Measurements from ENCODE around the gene FBXO7. TPM values are rescaled to one million over a fixed set of nuclear protein-coding genes. Genes with fewer than 3 reads are reported as not detected.

The FBXO7 gene
- total RNA-seq, 5 donors from 2014 or later (not counting 1 experiment from before 2014, with no cell fraction given), result 77.8 to 127 (median 83.4) TPM

GRCh38 chr22:32511776-32512175, 37.2 kb downstream of the FBXO7 start:
- WGBS (ENCODE audit: insufficient coverage), result 80% methylated on average over 1 of the region's 2 CpGs
- no peaks in the 10 kb centered on the region for H3K27me3 Mint-ChIP-seq
- no peaks in the 10 kb centered on the region for H3K4me1 Mint-ChIP-seq
- H3K27ac ChIP-seq (ENCODE audit: low read length), result no peak overlapping the region
- H3K9me3 Mint-ChIP-seq, result no peaks in the 10 kb centered on the region
- H3K4me3 ChIP-seq (ENCODE audit: control insufficient read depth in 1 of 2, extremely low read depth in 1 of 2, low read length in 1 of 2), result no peak overlapping the region
- no peak overlapping the region for H3K4me3 Mint-ChIP-seq
- no peak for DNase-seq
- H3K4me1 ChIP-seq (ENCODE audit: control insufficient read depth in 1 of 2, extremely low read depth in 1 of 2, insufficient read depth in 2 of 2, low read length in 2 of 2), result no peaks in the 10 kb centered on the region
- ChIA-PET POLR2A (interaction anchor here in 1 of 2 donors (0.6 kb wide), 1 partner anchor 11 kb away, joined by 5 read pairs; no protein-coding TSS in a partner anchor), CTCF (no interaction called here)
- H3K27ac Mint-ChIP-seq, result no peak overlapping the region
- no peak for ATAC-seq (replicated peaks in 1 of 4)
- H3K9me3 ChIP-seq, result no peaks in the 10 kb centered on the region
- peaks cover 4% of the 10 kb centered on the region for H3K36me3 Mint-ChIP-seq
- H3K27me3 ChIP-seq (replicated peaks in 1 of 2; ENCODE audit: control insufficient read depth in 2 of 2, extremely low read depth in 1 of 2, insufficient read depth in 2 of 2, low read length in 1 of 2), result peaks cover 0 to 3% of the 10 kb centered on the region in 2 experiments
- H3K36me3 ChIP-seq (ENCODE audit: control insufficient read depth in 2 of 2, extremely low read depth in 1 of 2, insufficient read depth in 1 of 2, low read length in 1 of 2), result no peaks in the 10 kb centered on the region

GRCh38 chr22:32512267-32512982, 37.8 kb downstream of the FBXO7 start:
- H3K27ac Mint-ChIP-seq, result no peak overlapping the region
- no peak overlapping the region for H3K4me3 Mint-ChIP-seq
- no peak overlapping the region for H3K27ac ChIP-seq (ENCODE audit: low read length)
- H3K27me3 Mint-ChIP-seq, result no peaks in the 10 kb centered on the region
- H3K36me3 ChIP-seq (ENCODE audit: control insufficient read depth in 2 of 2, extremely low read depth in 1 of 2, insufficient read depth in 1 of 2, low read length in 1 of 2), result no peaks in the 10 kb centered on the region
- H3K27me3 ChIP-seq (replicated peaks in 1 of 2; ENCODE audit: control insufficient read depth in 2 of 2, extremely low read depth in 1 of 2, insufficient read depth in 2 of 2, low read length in 1 of 2), result peaks cover 0 to 3% of the 10 kb centered on the region in 2 experiments
- H3K36me3 Mint-ChIP-seq, result peaks cover 4% of the 10 kb centered on the region
- no peaks in the 10 kb centered on the region for H3K9me3 Mint-ChIP-seq
- H3K4me1 Mint-ChIP-seq, result no peaks in the 10 kb centered on the region
- H3K9me3 ChIP-seq, result no peaks in the 10 kb centered on the region
- DNase-seq (no peak), ATAC-seq (replicated peaks in 1 of 4) (no peak)
- CTCF ChIA-PET, result no interaction called here
- H3K4me3 ChIP-seq (ENCODE audit: control insufficient read depth in 1 of 2, extremely low read depth in 1 of 2, low read length in 1 of 2), result no peak overlapping the region
- POLR2A ChIA-PET, result interaction anchor here in 1 of 2 donors (0.6 kb wide), 1 partner anchor 11 kb away, joined by 5 read pairs; no protein-coding TSS in a partner anchor
- H3K4me1 ChIP-seq (ENCODE audit: control insufficient read depth in 1 of 2, extremely low read depth in 1 of 2, insufficient read depth in 2 of 2, low read length in 2 of 2), result no peaks in the 10 kb centered on the region
- 88% methylated on average over 3 of the region's 8 CpGs for WGBS (ENCODE audit: insufficient coverage)

GRCh38 chr22:32515084-32515483, 40.5 kb downstream of the FBXO7 start:
- WGBS (ENCODE audit: insufficient coverage), result no CpG with 5 or more reads among the region's 2 CpGs
- H3K9me3 ChIP-seq, result no peaks in the 10 kb centered on the region
- ATAC-seq (replicated peaks in 1 of 4), result no peak
- no peak overlapping the region for H3K27ac ChIP-seq (ENCODE audit: low read length)
- Mint-ChIP-seq H3K4me3 (no peak overlapping the region), H3K4me1 (no peaks in the 10 kb centered on the region), H3K27ac (no peak overlapping the region), H3K27me3 (no peaks in the 10 kb centered on the region), H3K9me3 (peaks cover 0 to 2% (median 0%) of the 10 kb centered on the region in 3 donors), H3K36me3 (peaks cover 2% of the 10 kb centered on the region)
- POLR2A ChIA-PET, result no interaction called here
- no peak overlapping the region for H3K4me3 ChIP-seq (ENCODE audit: control insufficient read depth in 1 of 2, extremely low read depth in 1 of 2, low read length in 1 of 2)
- no peaks in the 10 kb centered on the region for H3K36me3 ChIP-seq (ENCODE audit: control insufficient read depth in 2 of 2, extremely low read depth in 1 of 2, insufficient read depth in 1 of 2, low read length in 1 of 2)
- no peak for DNase-seq
- H3K4me1 ChIP-seq (ENCODE audit: control insufficient read depth in 1 of 2, extremely low read depth in 1 of 2, insufficient read depth in 2 of 2, low read length in 2 of 2), result no peaks in the 10 kb centered on the region
- CTCF ChIA-PET, result no interaction called here
- peaks cover 0 to 3% of the 10 kb centered on the region in 2 experiments for H3K27me3 ChIP-seq (replicated peaks in 1 of 2; ENCODE audit: control insufficient read depth in 2 of 2, extremely low read depth in 1 of 2, insufficient read depth in 2 of 2, low read length in 1 of 2)

DNA sequence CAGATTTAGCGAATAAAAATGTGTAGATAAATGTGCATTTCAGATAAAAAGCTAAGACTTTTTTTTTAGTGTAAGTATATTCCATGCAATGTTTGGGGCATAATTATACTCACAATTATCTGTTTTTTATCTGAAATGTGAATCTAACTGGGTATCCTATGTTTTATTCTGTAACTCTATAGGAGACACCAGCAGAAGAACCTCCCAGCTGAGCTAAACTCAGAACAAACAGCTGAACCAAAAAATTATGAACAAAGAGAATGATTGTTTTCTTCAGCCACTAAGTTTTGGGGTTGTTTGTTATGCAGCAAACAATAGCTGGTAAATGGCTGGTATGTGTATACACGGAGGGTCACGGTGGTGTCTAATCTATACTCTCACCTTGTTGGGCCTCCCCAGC, 42.9 kb downstream of the FBXO7 start:
- no CpG with 5 or more reads among the region's 3 CpGs for WGBS (ENCODE audit: insufficient coverage)
- no peak overlapping the region for H3K27ac ChIP-seq (ENCODE audit: low read length)
- DNase-seq (no peak), ATAC-seq (replicated peaks in 1 of 4) (no peak)
- ChIA-PET POLR2A (no interaction called here), CTCF (no interaction called here)
- H3K9me3 ChIP-seq, result no peaks in the 10 kb centered on the region
- Mint-ChIP-seq H3K27me3 (no peaks in the 10 kb centered on the region), H3K4me1 (no peaks in the 10 kb centered on the region), H3K9me3 (peaks cover 0 to 2% (median 0%) of the 10 kb centered on the region in 3 donors), H3K36me3 (peaks cover 2% of the 10 kb centered on the region), H3K27ac (no peak overlapping the region), H3K4me3 (no peak overlapping the region)
- no peaks in the 10 kb centered on the region for H3K4me1 ChIP-seq (ENCODE audit: control insufficient read depth in 1 of 2, extremely low read depth in 1 of 2, insufficient read depth in 2 of 2, low read length in 2 of 2)
- no peak overlapping the region for H3K4me3 ChIP-seq (ENCODE audit: control insufficient read depth in 1 of 2, extremely low read depth in 1 of 2, low read length in 1 of 2)
- H3K27me3 ChIP-seq (replicated peaks in 1 of 2; ENCODE audit: control insufficient read depth in 2 of 2, extremely low read depth in 1 of 2, insufficient read depth in 2 of 2, low read length in 1 of 2), result peaks cover 0 to 6% of the 10 kb centered on the region in 2 experiments
- H3K36me3 ChIP-seq (ENCODE audit: control insufficient read depth in 2 of 2, extremely low read depth in 1 of 2, insufficient read depth in 1 of 2, low read length in 1 of 2), result no peaks in the 10 kb centered on the region

GRCh38 chr22:32517921-32518320, 43.3 kb downstream of the FBXO7 start:
- Histone ChIP-seq H3K4me3 (ENCODE audit: control insufficient read depth in 1 of 2, extremely low read depth in 1 of 2, low read length in 1 of 2) (no peak overlapping the region), H3K36me3 (ENCODE audit: control insufficient read depth in 2 of 2, extremely low read depth in 1 of 2, insufficient read depth in 1 of 2, low read length in 1 of 2) (no peaks in the 10 kb centered on the region), H3K4me1 (ENCODE audit: control insufficient read depth in 1 of 2, extremely low read depth in 1 of 2, insufficient read depth in 2 of 2, low read length in 2 of 2) (no peaks in the 10 kb centered on the region), H3K27ac (ENCODE audit: low read length) (no peak overlapping the region), H3K27me3 (replicated peaks in 1 of 2; ENCODE audit: control insufficient read depth in 2 of 2, extremely low read depth in 1 of 2, insufficient read depth in 2 of 2, low read length in 1 of 2) (peaks cover 0 to 6% of the 10 kb centered on the region in 2 experiments), H3K9me3 (no peaks in the 10 kb centered on the region)
- no peak for ATAC-seq (replicated peaks in 1 of 4)
- Mint-ChIP-seq H3K27ac (no peak overlapping the region), H3K36me3 (peaks cover 2% of the 10 kb centered on the region), H3K9me3 (peaks cover 0 to 2% (median 0%) of the 10 kb centered on the region in 3 donors), H3K4me1 (no peaks in the 10 kb centered on the region), H3K4me3 (no peak overlapping the region), H3K27me3 (no peaks in the 10 kb centered on the region)
- no peak for DNase-seq
- 88% methylated on average over 5 of the region's 8 CpGs for WGBS (ENCODE audit: insufficient coverage)
- POLR2A ChIA-PET, result no interaction called here
- CTCF ChIA-PET, result no interaction called here

DNA sequence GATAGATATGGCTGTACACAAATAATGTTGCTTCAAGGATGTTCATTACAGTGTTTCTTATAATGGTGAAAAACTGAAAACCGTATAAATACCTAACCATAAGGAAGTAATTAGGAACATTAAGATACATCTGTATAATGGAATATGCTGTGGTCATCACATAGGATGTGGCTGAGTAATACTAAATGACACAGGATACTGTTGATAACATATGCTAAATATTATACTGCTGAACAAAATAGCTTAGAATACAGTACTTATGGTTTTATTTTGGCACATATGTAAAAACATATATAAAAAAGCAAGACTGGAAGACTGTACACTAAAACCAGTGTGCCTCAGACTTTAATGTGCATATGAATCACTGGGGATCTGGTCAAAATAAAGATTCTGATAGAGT, 43.8 kb downstream of the FBXO7 start:
- Mint-ChIP-seq H3K27ac (no peak overlapping the region), H3K4me1 (no peaks in the 10 kb centered on the region), H3K36me3 (peaks cover 2% of the 10 kb centered on the region), H3K27me3 (no peaks in the 10 kb centered on the region), H3K4me3 (no peak overlapping the region), H3K9me3 (peaks cover 0 to 2% (median 0%) of the 10 kb centered on the region in 3 donors)
- ChIA-PET POLR2A (no interaction called here), CTCF (no interaction called here)
- DNase-seq, result no peak
- H3K9me3 ChIP-seq, result no peaks in the 10 kb centered on the region
- WGBS (ENCODE audit: insufficient coverage), result no CpG with 5 or more reads among the region's 1 CpG
- ATAC-seq (replicated peaks in 1 of 4), result no peak
- H3K4me3 ChIP-seq (ENCODE audit: control insufficient read depth in 1 of 2, extremely low read depth in 1 of 2, low read length in 1 of 2), result no peak overlapping the region
- H3K36me3 ChIP-seq (ENCODE audit: control insufficient read depth in 2 of 2, extremely low read depth in 1 of 2, insufficient read depth in 1 of 2, low read length in 1 of 2), result no peaks in the 10 kb centered on the region
- H3K4me1 ChIP-seq (ENCODE audit: control insufficient read depth in 1 of 2, extremely low read depth in 1 of 2, insufficient read depth in 2 of 2, low read length in 2 of 2), result no peaks in the 10 kb centered on the region
- peaks cover 0 to 4% of the 10 kb centered on the region in 2 experiments for H3K27me3 ChIP-seq (replicated peaks in 1 of 2; ENCODE audit: control insufficient read depth in 2 of 2, extremely low read depth in 1 of 2, insufficient read depth in 2 of 2, low read length in 1 of 2)
- no peak overlapping the region for H3K27ac ChIP-seq (ENCODE audit: low read length)
